HL-60 (cell line): Measurements from ENCODE around the gene MAPRE3.

Experiments
- DNase-seq, 2 experiments: peaks; one replicate each; pipeline ENCODE4 v3.0.0-alpha.2; 2010 to 2020; ENCODE audit warnings: low read depth in 1 of 2, low spot score in 1 of 2
- H3K27ac ChIP-seq: fragments of 250-450 bp; sonication (Bioruptor Pico); replicated peaks from 2 replicates; pipeline ENCODE4 v1.5.1; 2020; ENCODE audit warnings: mild to moderate bottlenecking, moderate library complexity
- H3K27me3 ChIP-seq: fragments of 250-450 bp; sonication (Bioruptor Pico); 2 replicates; pipeline ENCODE4 v1.5.1; 2021; ENCODE audit warnings: mild to moderate bottlenecking, moderate library complexity; ENCODE audit not compliant: insufficient read depth, poor library complexity, severe bottlenecking
- H3K4me3 ChIP-seq: replicated peaks from 2 replicates; pipeline ENCODE4 v1.5.1; 2011; ENCODE audit warnings: mild to moderate bottlenecking, control low read depth, low read length; ENCODE audit not compliant: insufficient read depth
- CTCF ChIP-seq: IDR thresholded peaks from one replicate; pipeline ENCODE4 v1.5.1; 2011; ENCODE audit warnings: low read length, control low read depth, inconsistent platforms; ENCODE audit not compliant: insufficient read depth
- GABPA ChIP-seq: IDR thresholded peaks from 2 replicates; pipeline ENCODE4 v1.6.1; 2012; ENCODE audit warnings: low read depth
- POLR2AphosphoS5 ChIP-seq: IDR thresholded peaks from 2 replicates; pipeline ENCODE4 v1.6.1; 2012; ENCODE audit warnings: low read depth
- REST ChIP-seq: IDR thresholded peaks from 2 replicates; pipeline ENCODE4 v1.6.1; 2012; ENCODE audit warnings: low read depth; ENCODE audit not compliant: insufficient replicate concordance
- SPI1 ChIP-seq: IDR thresholded peaks from 2 replicates; pipeline ENCODE4 v1.6.1; 2012; ENCODE audit warnings: low read depth, mild to moderate bottlenecking, borderline replicate concordance

The MAPRE3 gene

GRCh38 chr2:27051902-27052645 lies 81.6 kb downstream of the MAPRE3 start:
- Histone ChIP-seq H3K27me3 (no peaks in the 10 kb centered on the region), H3K27ac (peak overlapping the region; percentile 82), H3K4me3 (peak overlapping the region; percentile 98)
- TF ChIP-seq SPI1 = no peak
- no peak for TF ChIP-seq POLR2AphosphoS5
- no peak for TF ChIP-seq CTCF
- no peak for TF ChIP-seq REST
- no peak for TF ChIP-seq GABPA
- peak in 1 of 2 experiments; percentile 13 for DNase-seq

- no peak overlapping the region for H3K4me3 ChIP-seq
- TF ChIP-seq POLR2AphosphoS5 (no peak), GABPA (no peak), CTCF (no peak), SPI1 (no peak)
- H3K27ac ChIP-seq = no peak overlapping the region
- no peaks in the 10 kb centered on the region for H3K27me3 ChIP-seq
- DNase-seq = no peak
These were observed 82.9 kb downstream of the MAPRE3 start for GRCh38 chr2:27053321-27053720.

GRCh38 chr2:27053776-27054175 lies 83.3 kb downstream of the MAPRE3 start:
- H3K4me3 ChIP-seq = no peak overlapping the region
- no peaks in the 10 kb centered on the region for H3K27me3 ChIP-seq
- DNase-seq = no peak
- TF ChIP-seq SPI1 = no peak
- TF ChIP-seq CTCF = no peak
- TF ChIP-seq REST = no peak
- TF ChIP-seq POLR2AphosphoS5 = no peak
- no peak for TF ChIP-seq GABPA
- H3K27ac ChIP-seq = no peak overlapping the region
